B cell (primary cell): Measurements from ENCODE around the gene IRF7. TPM values are rescaled to one million over a fixed set of nuclear protein-coding genes. Genes with fewer than 3 reads are reported as not detected.

ENCODE experiments used
- ATAC-seq: fragments of 200-7000 bp; cut with Tn5 transposase; one replicate; pipeline ENCODE4 v1.10.0; 2021; ENCODE audit warnings: low read depth, mild to moderate bottlenecking, moderate number of reproducible peaks, moderate library complexity
- CTCF ChIA-PET: fragments of 350-600 bp; sonication (Branson Sonifier 250); formaldehyde crosslinking; loops from one replicate; lab custom pipeline; 2021; ENCODE audit warnings: antibody characterized with exemption, inconsistent platforms; lab: Charles Lee
- POLR2A ChIA-PET: fragments of 350-600 bp; sonication (Branson Sonifier 250); formaldehyde crosslinking; loops from one replicate; lab custom pipeline; 2021; ENCODE audit warnings: antibody characterized with exemption; lab: Charles Lee
- DNase-seq: peaks from one replicate; pipeline ENCODE4 v3.0.0; 2013
- H2AFZ ChIP-seq: 2 replicates; pipeline ENCODE4 v1.6.1; 2012; ENCODE audit warnings: mild to moderate bottlenecking, low read depth, low read length; ENCODE audit not compliant: insufficient read depth, poor library complexity, severe bottlenecking
- H3K27ac ChIP-seq, 2 donors: 1 replicate in 1 of 2; 2 replicates in 1 of 2; pipeline ENCODE4 v1.5.1; 2012 to 2013; ENCODE audit warnings: low read length in 2 of 2, mild to moderate bottlenecking in 2 of 2, moderate library complexity in 1 of 2
- H3K27me3 ChIP-seq, 4 experiments: fragments of 200-600 bp in 1 of 4; sonication (generic) in 1 of 4; replicated peaks in 1 of 4; 1 replicate in 2 of 4; 2 replicates in 2 of 4; pipeline versions ENCODE4 v1.6.1 to v1.7.0; 2013 to 2016; ENCODE audit warnings: low read length in 3 of 4, mild to moderate bottlenecking in 2 of 4, mixed read lengths in 1 of 4, moderate library complexity in 1 of 4; ENCODE audit not compliant: insufficient read depth in 4 of 4, control insufficient read depth in 3 of 4; ENCODE audit errors: control extremely low read depth in 1 of 4
- H3K36me3 ChIP-seq, 2 experiments: replicated peaks in 1 of 2; 1 replicate in 1 of 2; 2 replicates in 1 of 2; pipeline versions ENCODE4 v1.6.1 to v1.7.1; 2013; ENCODE audit warnings: low read length in 1 of 2; ENCODE audit not compliant: insufficient read depth in 2 of 2, control insufficient read depth in 1 of 2; ENCODE audit errors: control extremely low read depth in 1 of 2, extremely low read depth in 1 of 2
- H3K4me1 ChIP-seq, 2 donors: fragments of 200-600 bp in 1 of 2; sonication (generic) in 1 of 2; 1 replicate in 1 of 2; 2 replicates in 1 of 2; pipeline versions ENCODE4 v1.5.1 to v1.6.1; 2013 to 2017; ENCODE audit warnings: low read length in 2 of 2; ENCODE audit not compliant: control insufficient read depth in 2 of 2, insufficient read depth in 2 of 2
- H3K4me2 ChIP-seq: replicated peaks from 2 replicates; pipeline ENCODE3; 2012; ENCODE audit warnings: mild to moderate bottlenecking, low read depth, low read length; ENCODE audit not compliant: poor library complexity, severe bottlenecking
- H3K4me3 ChIP-seq, 5 experiments: fragments of 200-600 bp in 1 of 5; sonication (generic) in 1 of 5; 1 replicate in 3 of 5; 2 replicates in 2 of 5; pipeline versions ENCODE4 v1.5.1 to v1.7.0; 2011 to 2016; ENCODE audit warnings: low read length in 4 of 5, mild to moderate bottlenecking in 4 of 5, low read depth in 2 of 5, control low read depth in 1 of 5, moderate library complexity in 1 of 5; ENCODE audit not compliant: insufficient read depth in 1 of 5; ENCODE audit errors: control extremely low read depth in 1 of 5, extremely low read depth in 1 of 5
- H3K79me2 ChIP-seq: fragments of 200-600 bp; sonication (generic); one replicate; pipeline ENCODE4 v1.6.0; 2016; ENCODE audit warnings: low read length; ENCODE audit not compliant: control insufficient read depth, insufficient read depth
- H3K9ac ChIP-seq: fragments of 200-600 bp; sonication (generic); 2 replicates; pipeline ENCODE4 v1.6.1; 2017; ENCODE audit warnings: mild to moderate bottlenecking, low read length, moderate library complexity
- H3K9me3 ChIP-seq, 3 donors: one replicate each; pipeline versions ENCODE4 v1.6.1 to v1.7.1; 2013; ENCODE audit warnings: low read length in 2 of 3; ENCODE audit not compliant: control insufficient read depth in 2 of 3, insufficient read depth in 1 of 3; ENCODE audit errors: control extremely low read depth in 1 of 3
- H4K20me1 ChIP-seq: 2 replicates; pipeline ENCODE4 v1.6.0; 2012; ENCODE audit warnings: mild to moderate bottlenecking, low read length; ENCODE audit not compliant: insufficient read depth, control insufficient read depth, poor library complexity, severe bottlenecking
- H3K27ac Mint-ChIP-seq: one replicate; pipeline ENCODE4 v1.8.0; 2021; ENCODE audit warnings: mixed read lengths
- H3K27me3 Mint-ChIP-seq: one replicate; pipeline ENCODE4 v1.8.0; 2021; ENCODE audit warnings: mixed read lengths
- H3K4me1 Mint-ChIP-seq: one replicate; pipeline ENCODE4 v1.8.0; 2021; ENCODE audit warnings: mixed read lengths
- H3K4me3 Mint-ChIP-seq: one replicate; pipeline ENCODE4 v1.8.0; 2021; ENCODE audit warnings: mixed read lengths
- H3K9me3 Mint-ChIP-seq: one replicate; pipeline ENCODE4 v1.8.0; 2022; ENCODE audit warnings: mixed read lengths; ENCODE audit not compliant: insufficient read depth
- CTCF ChIP-seq: fragments of 200-600 bp; IDR thresholded peaks from one replicate; pipeline ENCODE4 v1.8.0; 2022; ENCODE audit warnings: antibody characterized with exemption, mild to moderate bottlenecking
- EZH2 ChIP-seq: IDR thresholded peaks from 2 replicates; pipeline ENCODE4 v1.6.1; 2012; ENCODE audit warnings: borderline replicate concordance, low read depth, mild to moderate bottlenecking, moderate library complexity, low read length; ENCODE audit not compliant: insufficient read depth, poor library complexity, severe bottlenecking
- WGBS: methylation state at CpG from one replicate; pipeline ENCODE4 v1.1.5; 2013; ENCODE audit warnings: missing lambda C conversion rate; ENCODE audit not compliant: insufficient coverage; 5-methylcytosine and 5-hydroxymethylcytosine counted together
- intact Hi-C: fragments of 100-400 bp; cut with micrococcal nuclease; formaldehyde crosslinking; loops from one replicate; pipeline ENCODE4 v1.10.0; 2022
- polyA plus RNA-seq: library from polyadenylated mRNA; depleted of rRNA; stranded (reverse); fragments of >200 nt; gene quantifications from 2 replicates; pipeline ENCODE4 v1.2.3, GENCODE V29; 2012
- total RNA-seq, 2 donors: library from RNA; stranded (reverse); fragments of 120-200 nt in 1 of 2; gene quantifications; 1 replicate in 1 of 2; 2 replicates in 1 of 2; pipeline versions ENCODE4 v1.2.3 to v1.2.4, GENCODE V29; 2013 to 2022

IRF7 gene
- total and polyA plus RNA-seq, 2 donors (not counting 1 experiment from before 2014, with no cell fraction given), result 136 to 184 TPM

GRCh38 chr11:624705-625635 is 9.2 kb upstream of the IRF7 start, which contains the start of gene CDHR5:
Gene CDHR5 (minus strand): TSS chr11:624955. CDS start chr11:624902, 53 bp downstream.
- Histone ChIP-seq H3K4me2 (no peak within 1 kb of the TSS), H3K27ac (no peak within 1 kb of the TSS), H3K9me3 (peaks cover 0 to 8% (median 0%) of the 10 kb centered on the region in 3 donors), H2AFZ (no peak within 1 kb of the TSS), H3K9ac (no peak within 1 kb of the TSS), H3K79me2 (no peaks in the 10 kb centered on the region), H3K36me3 (no peaks in the 10 kb centered on the region), H4K20me1 (no peaks in the 10 kb centered on the region), H3K4me3 (no peak within 1 kb of the TSS), H3K4me1 (peaks cover 21 to 26% of the 10 kb centered on the region in 2 donors), H3K27me3 (peaks cover 0 to 34% (median 11%) of the 10 kb centered on the region in 4 experiments)
- Mint-ChIP-seq H3K4me3 (no peak within 1 kb of the TSS), H3K27me3 (peaks cover 26% of the 10 kb centered on the region), H3K27ac (no peak within 1 kb of the TSS), H3K9me3 (no peaks in the 10 kb centered on the region), H3K4me1 (peaks cover 21% of the 10 kb centered on the region)
- POLR2A ChIA-PET, result interaction anchor here (0.9 kb wide), 1 partner anchor 9 kb away, joined by 3 read pairs; the partner anchor contains the start of gene IRF7
- intact Hi-C loops, result no loop called here
- WGBS, result 91% methylated on average over 32 of the region's 33 CpGs
- no peak for ATAC-seq
- DNase-seq, result peak; percentile 14
- TF ChIP-seq CTCF (no peak), EZH2 (no peak)
- CTCF ChIA-PET, result no interaction called here
